SK-N-DZ (cell line): ENCODE results near the gene CILP2.

Experiments used
- DNase-seq: peaks from one replicate; pipeline ENCODE4 v3.0.0-alpha.2; 2015; ENCODE audit warnings: low spot score

The CILP2 gene

DNA sequence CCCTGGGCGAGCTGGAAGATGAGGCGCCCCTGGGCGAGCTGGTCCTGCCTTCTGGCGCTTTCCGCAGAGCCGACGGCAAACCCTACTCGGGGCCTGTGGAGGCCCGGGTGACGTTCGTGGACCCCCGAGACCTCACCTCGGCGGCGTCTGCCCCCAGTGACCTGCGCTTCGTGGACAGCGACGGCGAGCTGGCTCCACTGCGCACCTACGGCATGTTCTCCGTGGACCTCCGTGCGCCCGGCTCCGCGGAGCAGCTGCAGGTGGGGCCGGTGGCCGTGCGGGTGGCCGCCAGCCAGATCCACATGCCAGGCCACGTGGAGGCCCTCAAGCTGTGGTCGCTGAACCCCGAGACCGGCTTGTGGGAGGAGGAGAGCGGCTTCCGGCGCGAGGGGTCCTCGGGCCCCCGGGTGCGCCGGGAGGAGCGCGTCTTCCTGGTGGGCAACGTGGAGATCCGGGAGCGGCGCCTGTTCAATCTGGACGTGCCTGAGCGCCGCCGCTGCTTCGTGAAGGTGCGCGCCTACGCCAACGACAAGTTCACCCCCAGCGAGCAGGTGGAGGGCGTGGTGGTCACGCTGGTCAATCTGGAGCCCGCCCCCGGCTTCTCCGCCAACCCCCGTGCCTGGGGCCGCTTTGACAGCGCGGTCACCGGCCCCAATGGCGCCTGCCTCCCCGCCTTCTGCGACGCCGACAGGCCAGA is 6.3 kb downstream of the CILP2 start:
- no peak for DNase-seq

DNA sequence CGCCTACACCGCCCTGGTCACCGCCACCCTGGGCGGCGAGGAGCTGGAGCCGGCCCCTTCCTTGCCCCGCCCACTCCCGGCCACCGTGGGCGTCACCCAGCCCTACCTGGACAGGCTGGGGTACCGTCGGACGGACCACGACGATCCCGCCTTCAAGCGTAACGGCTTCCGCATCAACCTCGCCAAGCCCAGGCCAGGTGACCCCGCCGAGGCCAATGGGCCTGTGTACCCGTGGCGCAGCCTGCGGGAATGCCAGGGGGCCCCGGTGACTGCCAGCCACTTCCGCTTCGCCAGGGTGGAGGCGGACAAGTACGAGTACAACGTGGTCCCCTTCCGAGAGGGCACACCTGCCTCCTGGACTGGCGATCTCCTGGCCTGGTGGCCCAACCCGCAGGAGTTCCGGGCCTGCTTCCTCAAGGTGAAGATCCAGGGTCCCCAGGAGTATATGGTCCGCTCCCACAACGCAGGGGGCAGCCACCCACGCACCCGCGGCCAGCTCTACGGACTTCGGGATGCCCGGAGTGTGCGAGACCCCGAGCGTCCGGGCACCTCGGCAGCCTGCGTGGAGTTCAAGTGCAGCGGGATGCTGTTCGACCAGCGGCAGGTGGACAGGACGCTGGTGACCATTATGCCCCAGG is 7.0 kb downstream of the CILP2 start:
- no peak for DNase-seq

DNA sequence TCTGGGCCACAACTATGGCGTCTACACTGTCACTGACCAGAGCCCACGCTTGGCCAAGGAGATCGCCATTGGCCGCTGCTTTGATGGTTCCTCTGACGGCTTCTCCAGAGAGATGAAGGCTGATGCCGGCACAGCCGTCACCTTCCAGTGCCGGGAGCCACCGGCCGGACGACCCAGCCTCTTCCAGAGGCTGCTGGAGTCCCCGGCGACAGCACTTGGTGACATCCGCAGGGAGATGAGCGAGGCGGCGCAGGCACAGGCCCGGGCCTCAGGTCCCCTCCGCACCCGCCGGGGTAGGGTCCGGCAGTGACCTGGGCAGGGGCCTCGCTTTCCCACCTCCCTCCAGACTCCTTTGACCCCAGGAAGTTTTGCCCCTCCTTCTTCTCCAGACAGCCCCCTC is 7.6 kb downstream of the CILP2 start:
- DNase-seq = no peak

DNA sequence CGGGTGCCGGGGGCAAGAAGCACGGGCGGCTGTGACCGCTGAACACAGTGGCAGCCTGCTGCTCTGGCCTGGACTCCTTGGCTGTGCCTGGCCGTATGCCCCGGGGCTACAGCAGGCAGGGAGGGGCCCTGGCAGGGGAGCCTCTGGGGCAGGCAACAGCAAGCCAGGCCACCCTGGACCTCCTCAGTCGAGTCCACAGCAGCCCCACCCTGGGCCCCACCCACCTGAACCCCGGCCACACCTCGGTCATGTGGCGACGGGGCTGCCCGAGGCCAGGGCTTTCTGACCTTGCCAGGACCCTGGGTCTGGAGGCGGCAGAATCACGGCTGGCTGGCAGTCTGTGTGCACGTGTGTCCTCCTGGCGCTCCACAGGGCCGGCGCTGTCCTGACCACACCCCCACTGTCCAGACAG is 8.7 kb downstream of the CILP2 start:
- no peak for DNase-seq

DNA sequence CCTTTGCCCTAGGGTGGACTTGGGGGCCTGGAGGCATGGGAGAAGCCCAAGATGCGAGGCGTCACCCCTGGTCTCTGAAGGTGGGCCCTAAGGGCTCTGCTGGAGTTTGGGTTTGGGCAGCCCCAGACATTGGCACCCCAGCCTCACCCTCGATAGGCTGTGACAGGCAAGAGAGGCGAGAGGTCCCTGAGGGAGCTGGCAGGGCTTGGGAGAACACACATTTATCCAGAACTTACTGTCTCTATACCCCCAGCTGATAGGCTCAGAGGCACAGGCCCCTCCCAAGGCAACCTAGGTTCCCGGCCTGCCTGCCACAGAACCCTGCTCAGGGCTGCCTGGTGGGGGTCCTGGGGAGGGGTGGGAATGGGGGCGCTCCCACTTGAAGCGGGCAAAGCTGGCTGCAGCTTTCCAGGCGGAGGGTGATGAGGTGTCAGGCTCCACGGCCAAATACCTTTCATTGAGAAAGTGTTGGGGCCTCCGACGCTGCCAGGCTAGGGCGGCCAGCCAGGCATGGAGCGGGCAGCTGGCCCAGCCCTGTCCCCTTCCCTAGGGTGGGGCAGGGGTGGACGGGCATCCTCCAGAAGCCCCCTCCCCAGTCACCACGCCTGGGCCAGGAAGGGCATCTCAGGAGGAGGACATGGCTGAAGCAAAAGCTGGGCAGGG is 9.7 kb downstream of the CILP2 start:
- DNase-seq = no peak

DNA sequence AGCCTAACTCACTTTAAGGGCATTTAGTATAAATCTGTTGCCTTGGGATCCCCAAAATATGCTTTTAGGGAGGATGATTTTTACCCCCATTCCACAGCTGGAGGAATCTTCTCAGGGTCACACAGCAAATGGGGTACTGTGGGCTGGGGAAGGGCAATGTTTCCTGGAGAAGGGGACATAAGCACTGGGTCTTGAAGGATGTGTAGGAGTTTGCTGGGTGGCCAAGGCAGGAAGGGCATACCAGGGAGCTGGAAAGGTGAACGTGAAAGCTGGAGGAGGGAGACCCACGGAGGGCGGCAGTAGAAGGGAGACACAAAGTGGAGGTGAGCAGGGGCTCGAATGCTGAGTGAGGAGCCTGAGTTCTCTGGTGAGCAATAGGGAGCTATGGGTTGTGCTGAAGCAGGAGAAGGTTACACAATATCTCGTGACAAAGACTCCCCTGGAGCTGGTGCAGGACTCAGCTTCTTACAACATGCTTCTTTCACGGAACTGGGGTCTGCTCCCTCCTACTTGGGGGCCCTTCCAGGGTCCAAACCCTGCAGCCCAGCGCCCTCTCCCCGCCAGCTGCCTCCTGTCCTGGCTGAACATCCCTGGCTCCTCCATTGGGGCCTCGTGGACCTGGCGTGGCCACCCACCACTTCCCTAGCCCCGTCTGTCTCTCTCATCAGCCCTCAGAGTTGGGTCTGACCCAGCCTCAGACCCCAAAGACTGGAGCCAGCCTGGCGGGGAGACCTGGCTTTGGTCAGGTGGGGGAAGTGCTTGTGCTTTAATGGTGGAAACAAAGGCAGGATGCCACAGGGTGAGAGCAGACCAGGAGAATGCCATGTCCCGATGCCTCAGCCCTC is 11.1 kb downstream of the CILP2 start:
- no peak for DNase-seq

DNA sequence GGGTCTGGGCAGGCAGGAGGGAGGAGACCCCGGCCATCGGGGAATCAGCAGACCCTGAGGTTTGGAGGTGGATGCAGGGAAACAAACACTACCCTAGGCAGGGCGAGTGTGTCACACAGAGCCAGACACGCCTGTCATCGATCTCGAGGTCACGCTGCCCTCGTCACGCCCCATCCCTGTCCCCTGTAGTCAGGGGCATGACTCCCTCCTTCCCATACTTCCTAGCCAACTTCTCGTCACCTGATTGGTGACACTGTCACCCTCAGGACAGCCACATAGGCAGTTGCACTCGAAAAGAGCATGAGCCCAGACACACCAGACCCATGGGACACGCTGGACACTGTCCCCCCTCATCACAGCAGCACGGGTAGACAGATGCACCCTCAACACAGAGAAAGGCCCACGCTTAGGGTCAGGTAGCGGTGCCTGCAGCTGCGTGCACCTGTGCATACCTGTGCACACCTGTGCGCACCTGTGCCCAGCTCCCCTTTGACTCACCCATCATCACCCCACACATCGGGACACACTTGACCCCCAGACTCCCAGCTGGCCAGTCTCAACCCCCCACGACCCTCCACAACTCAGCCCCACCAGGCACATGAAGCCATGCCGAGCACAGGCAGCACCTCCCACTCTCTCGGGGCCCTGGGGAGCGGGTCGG is 11.9 kb downstream of the CILP2 start:
- DNase-seq = no peak

DNA sequence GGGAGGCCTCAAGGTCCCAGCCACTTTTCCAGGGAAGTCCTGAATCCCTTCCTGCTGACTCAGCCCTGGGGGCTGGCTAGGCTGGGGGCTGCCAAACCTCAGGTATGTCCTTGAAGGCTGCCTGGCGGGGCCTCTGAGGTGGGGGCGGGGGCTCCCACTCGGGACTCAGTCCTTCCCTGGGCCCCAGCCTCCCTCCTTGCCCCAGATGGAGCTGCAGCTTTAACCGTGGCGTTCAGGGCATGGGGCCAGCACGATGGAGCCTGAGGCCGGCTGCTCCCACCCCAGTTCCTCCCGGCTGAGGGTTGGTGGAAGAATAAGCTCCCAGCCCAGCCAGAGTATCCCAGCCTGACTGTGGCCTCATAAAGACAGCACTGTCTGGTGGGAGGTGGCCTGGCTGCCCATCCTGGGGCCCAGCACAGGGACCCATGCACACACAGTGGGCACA is 12.4 kb downstream of the CILP2 start:
- no peak for DNase-seq

DNA sequence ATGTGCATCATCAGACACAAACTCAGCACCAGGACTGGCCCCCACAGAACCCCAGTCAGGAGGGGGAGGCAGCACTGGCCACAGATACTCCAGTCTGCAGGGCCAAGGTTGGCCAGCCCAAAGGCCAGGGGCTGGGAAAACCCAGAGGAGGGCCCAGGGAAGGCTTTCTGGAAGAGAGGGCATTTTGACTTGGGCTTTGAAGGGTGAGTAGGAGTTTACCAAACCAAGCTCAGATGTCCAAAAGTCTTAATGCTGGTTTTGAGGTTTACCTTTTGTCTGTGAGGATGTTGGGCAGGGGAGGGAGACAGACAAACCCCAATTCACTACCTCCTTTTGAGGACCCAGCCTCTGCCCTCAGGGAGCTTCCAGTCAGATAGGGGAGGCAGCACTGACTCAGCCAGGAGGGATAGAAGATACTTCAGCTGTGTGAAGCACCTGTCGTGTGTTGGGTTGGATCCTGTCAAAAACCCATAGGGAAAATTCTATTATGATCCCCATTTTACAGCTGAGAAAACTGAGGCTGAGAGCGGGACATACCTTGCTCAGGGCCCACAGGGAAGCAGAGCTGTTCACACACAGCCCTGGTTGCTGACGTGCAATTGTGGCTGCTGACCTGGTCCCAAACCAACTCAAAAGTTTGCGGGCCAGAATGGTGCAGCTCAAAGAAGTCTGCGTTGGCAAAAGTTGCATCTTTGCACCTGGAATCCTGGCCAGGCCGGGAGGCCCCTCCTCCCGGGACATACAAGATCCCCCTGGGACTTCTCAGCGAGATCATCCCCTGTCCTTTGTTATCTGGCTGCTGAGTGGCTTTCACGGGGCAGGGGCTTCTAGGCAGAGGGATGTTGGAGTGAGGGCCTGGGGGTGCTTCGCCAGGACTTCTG is 13.1 kb downstream of the CILP2 start:
- DNase-seq = peak; percentile 47

DNA sequence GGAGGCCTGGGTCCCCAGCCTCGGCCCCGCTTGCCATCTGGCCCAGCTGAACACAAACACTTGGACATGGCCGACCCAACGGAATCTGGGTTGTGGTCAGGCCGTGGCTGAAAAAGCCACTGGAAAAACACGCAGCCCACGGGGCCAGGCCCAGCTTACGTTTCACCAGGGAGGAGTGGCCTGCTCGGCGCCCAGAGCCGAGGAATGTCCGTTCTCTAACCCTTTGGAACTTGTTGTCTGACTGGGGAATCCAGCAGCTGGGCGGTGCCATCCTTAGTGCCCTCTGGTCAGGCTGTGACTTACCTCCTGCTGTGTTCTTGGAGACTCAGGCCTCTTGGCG is 13.8 kb downstream of the CILP2 start:
- no peak for DNase-seq

DNA sequence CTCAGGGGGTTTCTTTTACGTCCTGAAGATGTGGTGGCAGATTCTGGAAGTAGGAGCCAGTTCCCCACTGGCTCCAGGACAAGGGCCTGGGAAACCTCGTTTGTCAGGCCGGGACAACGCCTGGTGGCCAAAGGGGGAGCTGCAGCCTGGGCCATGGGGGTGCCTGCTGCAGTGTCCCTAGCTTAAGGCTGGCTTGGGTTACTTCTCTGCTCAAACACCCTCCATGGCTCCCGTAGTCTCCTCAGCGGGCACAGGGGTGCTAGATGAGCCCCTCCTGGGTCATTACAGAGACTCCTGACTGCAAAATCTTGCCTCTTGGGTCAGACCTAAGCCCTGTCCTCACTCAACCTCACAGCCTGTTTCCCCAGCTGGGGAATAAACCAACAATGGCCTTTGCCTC is 14.7 kb downstream of the CILP2 start:
- DNase-seq = peak; percentile 47

DNA sequence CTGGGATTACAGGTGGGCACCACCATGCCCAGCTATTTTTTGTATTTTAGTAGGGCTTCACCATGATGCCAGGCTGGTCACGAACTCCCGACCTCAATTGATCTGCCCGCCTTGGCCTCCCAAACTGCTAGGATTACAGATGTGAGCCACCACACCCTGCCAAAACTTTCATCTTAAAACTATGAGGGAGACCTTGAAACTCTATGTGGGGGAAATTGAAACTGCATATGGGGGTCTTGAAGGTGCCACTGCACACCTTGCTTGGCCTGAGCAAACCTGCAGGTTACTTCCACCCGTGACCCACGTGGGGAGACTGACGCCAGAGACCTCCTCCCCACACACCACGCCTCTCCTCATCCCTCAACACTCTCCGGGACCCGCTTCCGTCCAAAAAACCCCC is 15.6 kb downstream of the CILP2 start:
- no peak for DNase-seq

DNA sequence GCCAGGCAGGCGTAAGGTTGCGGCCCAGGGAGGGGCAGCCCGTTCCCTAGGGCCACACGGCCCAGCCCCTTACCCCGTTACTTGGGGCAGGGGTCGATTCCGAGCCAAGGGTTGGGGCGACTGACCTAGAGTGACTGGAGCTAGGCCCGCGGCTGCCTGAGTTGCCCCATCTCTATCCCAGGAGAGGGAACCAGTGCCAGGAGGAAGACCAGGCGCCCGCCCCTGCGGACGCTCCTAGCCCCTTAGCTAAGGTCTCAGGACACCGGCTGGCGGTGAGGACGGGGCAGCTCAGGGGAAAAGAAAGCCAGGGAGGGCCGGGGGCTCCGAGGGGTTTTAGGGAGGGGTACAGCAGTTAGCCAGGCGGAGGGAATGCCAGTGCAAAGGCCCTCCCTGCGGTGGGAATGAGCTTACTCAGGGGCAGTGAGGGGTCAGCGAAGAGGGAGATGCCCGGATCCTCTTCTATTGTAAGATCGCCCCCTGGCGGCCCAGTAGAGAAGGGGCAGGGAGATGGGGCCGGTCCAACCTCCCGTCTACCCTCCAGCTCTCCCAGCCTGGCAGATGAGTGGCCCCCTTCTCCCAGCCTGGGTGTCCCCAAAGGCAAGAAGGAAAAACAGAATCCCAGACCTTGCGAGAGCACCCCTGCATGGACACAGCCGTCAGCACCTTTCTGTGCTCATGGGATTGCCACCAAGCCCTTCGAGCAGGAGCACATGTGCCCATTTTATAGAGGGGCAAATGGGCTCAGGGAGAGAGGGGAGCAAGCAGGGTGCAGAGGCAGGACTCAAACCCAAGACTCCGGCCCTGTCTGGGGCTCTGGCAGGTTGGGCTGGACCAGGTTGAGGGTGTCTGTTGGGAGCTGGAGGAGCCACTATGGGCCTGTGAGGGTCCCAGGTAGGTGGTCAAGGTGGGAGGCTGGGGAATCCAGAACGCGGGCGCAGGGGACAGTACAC is 16.3 kb downstream of the CILP2 start:
- DNase-seq = no peak

DNA sequence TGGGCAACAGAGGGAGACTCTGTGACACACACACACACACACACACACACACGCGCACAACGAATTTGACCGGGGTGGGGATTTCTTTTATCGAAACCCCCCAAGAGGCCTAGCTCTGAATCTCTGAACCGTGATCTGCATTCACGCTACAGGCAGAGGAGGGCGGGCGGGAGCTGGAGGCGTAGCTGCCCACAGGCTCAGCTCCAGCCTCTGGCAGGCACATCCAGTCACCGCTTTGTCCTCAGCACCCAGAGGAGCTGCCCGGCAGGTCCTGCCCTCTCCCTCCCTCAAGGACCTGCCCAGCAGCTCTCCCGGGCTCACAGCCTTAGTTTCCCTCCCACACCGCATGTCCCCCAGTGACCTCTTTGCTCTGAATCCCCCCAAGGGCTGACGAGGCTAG is 20.0 kb downstream of the CILP2 start:
- no peak for DNase-seq

DNA sequence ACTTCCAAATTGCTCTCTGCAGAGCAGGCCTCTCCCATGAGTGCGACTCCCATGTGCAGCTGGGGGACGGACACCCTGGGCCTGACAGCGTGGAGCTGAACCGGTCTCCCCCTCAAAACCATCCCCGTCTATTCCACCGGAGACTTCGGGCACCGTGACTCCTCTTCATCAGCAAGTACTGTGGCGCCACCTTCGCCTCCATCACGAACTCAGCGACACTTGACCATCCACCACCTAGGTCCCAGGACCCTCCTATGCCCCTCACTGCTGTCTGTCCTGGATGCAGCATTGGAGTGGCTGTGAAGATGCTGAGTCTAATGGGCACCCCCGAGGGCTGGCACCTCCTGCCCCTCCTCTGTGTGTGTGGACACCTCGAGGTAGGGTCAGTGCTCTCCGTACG is 20.6 kb downstream of the CILP2 start:
- DNase-seq = no peak

DNA sequence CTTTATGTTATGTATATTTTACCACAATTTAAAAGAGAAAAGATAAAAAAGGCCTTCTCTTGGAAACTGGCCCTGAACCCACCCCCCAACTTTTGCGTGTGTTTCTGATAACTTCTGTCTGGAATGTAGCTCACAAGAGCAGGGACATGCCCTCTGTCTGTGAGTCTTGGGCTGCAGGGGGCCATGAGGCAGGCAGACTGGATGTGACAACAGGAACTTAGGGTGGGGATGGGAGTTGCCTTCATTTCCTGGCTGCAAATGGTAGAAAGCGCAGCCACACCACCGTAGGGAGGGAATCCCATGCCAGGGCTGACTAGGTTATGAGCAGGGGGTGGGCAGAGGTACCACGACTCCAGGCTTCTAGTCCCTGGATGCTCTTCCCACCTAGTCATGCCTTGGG is 21.9 kb downstream of the CILP2 start:
- no peak for DNase-seq

DNA sequence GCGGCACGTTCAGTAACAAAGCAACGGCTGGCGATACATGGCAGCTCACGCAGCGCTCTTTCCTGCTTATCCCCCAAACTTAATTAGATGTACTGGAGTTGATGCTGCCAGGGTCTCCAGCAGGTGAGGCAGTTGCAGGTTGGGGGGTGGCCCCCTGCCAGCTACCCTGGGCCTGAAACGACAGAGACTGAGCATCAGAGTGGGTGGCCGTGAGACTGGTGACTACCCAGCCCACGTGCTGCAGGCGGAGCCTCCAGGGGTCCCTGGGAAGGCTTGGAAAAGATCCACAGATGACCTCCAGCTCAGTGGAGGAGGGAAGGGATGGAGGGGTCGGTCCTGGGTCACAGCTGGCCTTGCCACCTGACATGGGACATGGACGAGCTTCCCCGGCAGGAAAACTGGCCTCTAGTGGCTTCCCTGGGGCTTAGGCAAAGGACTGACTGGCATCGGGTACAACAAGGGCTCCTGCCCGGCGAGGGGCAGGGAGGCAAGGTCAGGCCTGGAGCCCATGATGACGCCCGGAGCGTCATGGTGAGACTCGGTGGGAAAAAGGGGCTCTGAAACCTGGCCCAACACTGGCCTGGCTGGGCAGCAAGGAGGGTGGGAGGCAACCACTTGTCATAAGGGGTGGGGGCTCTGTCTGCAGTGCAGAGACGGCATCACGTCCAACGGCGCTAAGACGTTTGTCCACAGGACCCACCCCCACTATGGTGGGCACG is 24.0 kb downstream of the CILP2 start:
- DNase-seq = no peak

DNA sequence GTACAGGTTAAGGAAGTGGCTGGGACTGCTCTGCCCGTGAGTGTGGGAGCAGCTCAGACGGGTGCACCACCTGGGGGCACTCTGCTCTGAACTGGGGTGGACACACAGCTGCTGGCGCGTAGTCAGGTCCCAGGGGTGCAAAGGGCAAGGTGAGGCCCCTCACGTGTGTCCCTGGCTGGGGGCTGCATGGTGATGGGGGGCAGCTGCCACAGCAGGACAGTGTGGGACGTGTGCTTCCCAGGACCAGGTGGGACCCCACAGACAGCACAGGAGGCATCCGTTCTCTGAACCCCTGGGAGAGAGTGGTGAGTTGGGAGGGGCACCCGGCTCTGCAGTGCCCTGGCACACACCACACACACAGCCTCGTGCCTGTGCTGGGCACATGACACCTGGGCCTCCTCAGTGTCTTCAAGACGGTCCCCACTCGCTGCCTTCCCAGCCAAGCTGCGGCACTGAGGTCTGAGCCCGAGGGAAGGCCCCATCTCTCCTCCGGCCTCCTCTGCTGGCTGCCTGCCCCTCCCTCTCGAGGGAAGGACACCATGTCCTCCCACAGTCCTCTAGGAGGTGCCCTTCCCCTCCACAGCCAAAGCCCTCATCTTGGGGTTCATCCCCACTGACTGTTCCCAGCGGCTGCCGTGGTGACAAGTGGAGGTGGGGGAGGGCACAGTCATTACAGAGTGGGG is 24.7 kb downstream of the CILP2 start:
- no peak for DNase-seq
